Liver (tissue), 9 donors: Measurements from ENCODE around the gene TRMO. TPM values are rescaled to one million over a fixed set of nuclear protein-coding genes. Genes with fewer than 3 reads are reported as not detected.

Experiments
- DNase-seq: peaks from one replicate; pipeline ENCODE4 v3.0.0-alpha.2; 2017; ENCODE audit warnings: low spot score
- H3K27ac ChIP-seq, 2 donors: one replicate each; pipeline ENCODE4 v1.7.0; 2013; ENCODE audit warnings: inconsistent platforms in 2 of 2, low read length in 2 of 2, control low read depth in 1 of 2, low read depth in 1 of 2, mild to moderate bottlenecking in 1 of 2
- H3K27me3 ChIP-seq, 4 donors: one replicate each; pipeline versions ENCODE4 v1.6.1 to v1.7.0; 2013; ENCODE audit warnings: low read length in 3 of 4, inconsistent platforms in 1 of 4, mild to moderate bottlenecking in 1 of 4, moderate library complexity in 1 of 4; ENCODE audit not compliant: control insufficient read depth in 4 of 4, insufficient read depth in 4 of 4
- H3K36me3 ChIP-seq, 4 donors: one replicate each; pipeline versions ENCODE4 v1.6.1 to v1.7.0; 2013; ENCODE audit warnings: low read length in 3 of 4, mild to moderate bottlenecking in 3 of 4, low read depth in 1 of 4, moderate library complexity in 1 of 4; ENCODE audit not compliant: control insufficient read depth in 4 of 4, insufficient read depth in 3 of 4
- H3K4me1 ChIP-seq, 4 donors: one replicate each; pipeline versions ENCODE4 v1.6.1 to v1.7.0; 2013; ENCODE audit warnings: low read length in 3 of 4, mild to moderate bottlenecking in 3 of 4, moderate library complexity in 1 of 4; ENCODE audit not compliant: control insufficient read depth in 4 of 4, insufficient read depth in 4 of 4
- H3K4me3 ChIP-seq, 3 donors: one replicate each; pipeline versions ENCODE4 v1.6.1 to v1.7.0; 2013; ENCODE audit warnings: low read length in 3 of 3, control low read depth in 1 of 3, low read depth in 1 of 3, mild to moderate bottlenecking in 1 of 3
- H3K9ac ChIP-seq, 2 donors: one replicate each; pipeline ENCODE4 v1.7.0; 2013; ENCODE audit warnings: low read length in 2 of 2, mild to moderate bottlenecking in 2 of 2, moderate library complexity in 2 of 2, control low read depth in 1 of 2, low read depth in 1 of 2
- H3K9me3 ChIP-seq, 4 donors: one replicate each; pipeline versions ENCODE4 v1.6.1 to v1.7.0; 2013; ENCODE audit warnings: low read length in 3 of 4; ENCODE audit not compliant: control insufficient read depth in 4 of 4
- EGR1 ChIP-seq, 2 donors: IDR thresholded peaks; 2 replicates each; pipeline ENCODE4 v1.6.1; 2016 to 2018; ENCODE audit warnings: antibody characterized with exemption in 2 of 2, low read depth in 2 of 2
- FOXA1 ChIP-seq: IDR thresholded peaks from 2 replicates; pipeline ENCODE4 v1.6.1; 2016; ENCODE audit warnings: antibody characterized with exemption
- FOXA2 ChIP-seq: IDR thresholded peaks from 2 replicates; pipeline ENCODE4 v1.6.1; 2016; ENCODE audit warnings: antibody characterized with exemption
- GABPA ChIP-seq, 2 donors: IDR thresholded peaks in 1 of 2; conservative IDR thresholded peaks in 1 of 2; 2 replicates each; pipeline ENCODE4 v1.6.1; 2016; ENCODE audit warnings: antibody characterized with exemption in 2 of 2, mild to moderate bottlenecking in 1 of 2, moderate library complexity in 1 of 2
- HNF4A ChIP-seq, 2 donors: conservative IDR thresholded peaks; 2 replicates each; pipeline ENCODE4 v1.6.1; 2016; ENCODE audit warnings: antibody characterized with exemption in 2 of 2, mild to moderate bottlenecking in 2 of 2
- HNF4G ChIP-seq: IDR thresholded peaks from 2 replicates; pipeline ENCODE4 v1.6.1; 2016; ENCODE audit warnings: antibody characterized with exemption
- JUND ChIP-seq, 2 donors: IDR thresholded peaks; 2 replicates each; pipeline ENCODE4 v1.6.1; 2016; ENCODE audit warnings: antibody characterized with exemption in 2 of 2
- NR2F2 ChIP-seq: IDR thresholded peaks from 2 replicates; pipeline ENCODE4 v1.6.1; 2016; ENCODE audit warnings: antibody characterized with exemption
- RAD21 ChIP-seq, 2 donors: IDR thresholded peaks; 2 replicates each; pipeline ENCODE4 v1.6.1; 2016; ENCODE audit warnings: antibody characterized with exemption in 2 of 2, mild to moderate bottlenecking in 2 of 2
- RXRA ChIP-seq, 2 donors: IDR thresholded peaks; 2 replicates each; pipeline ENCODE4 v1.6.1; 2017 to 2018; ENCODE audit warnings: antibody characterized with exemption in 2 of 2, mild to moderate bottlenecking in 1 of 2
- SP1 ChIP-seq: IDR thresholded peaks from 2 replicates; pipeline ENCODE4 v1.6.1; 2018; ENCODE audit warnings: antibody characterized with exemption, mild to moderate bottlenecking
- TAF1 ChIP-seq: conservative IDR thresholded peaks from 2 replicates; pipeline ENCODE4 v1.6.1; 2016; ENCODE audit warnings: antibody characterized with exemption, mild to moderate bottlenecking
- YY1 ChIP-seq: IDR thresholded peaks from 2 replicates; pipeline ENCODE4 v1.6.1; 2016; ENCODE audit warnings: antibody characterized with exemption, mild to moderate bottlenecking
- WGBS: extraction: QIAGEN DNeasy Blood & Tissue Kit; methylation state at CpG from one replicate; pipeline ENCODE4 v1.1.7; 2013; 5-methylcytosine and 5-hydroxymethylcytosine counted together
- polyA plus RNA-seq, 2 donors: library from polyadenylated mRNA; stranded (reverse) in 1 of 2; unstranded in 1 of 2; fragments of 200-250 nt in 1 of 2; fragments of >200 nt in 1 of 2; fragmentation: Nextera tagmentation in 1 of 2; extraction: Ambion mirVana in 1 of 2; gene quantifications; one replicate each; pipeline versions ENCODE4 v1.2.1 to v1.2.3, GENCODE V29; 2013 to 2015
- total RNA-seq, 2 donors: library from RNA; depleted of rRNA; stranded (reverse); fragments of >200 nt; gene quantifications; one replicate each; pipeline ENCODE4 v1.2.3, GENCODE V29; 2014
- TF ChIP-seq, protein P1 (sequence below): IDR thresholded peaks from 2 replicates; pipeline ENCODE4 v1.6.1; 2016; ENCODE audit warnings: antibody characterized with exemption
- TF ChIP-seq, protein P2 (sequence below): IDR thresholded peaks from 2 replicates; pipeline ENCODE4 v1.6.1; 2016; ENCODE audit warnings: antibody characterized with exemption
- TF ChIP-seq, protein P3 (sequence below): fragments of 150-350 bp; IDR thresholded peaks from 2 replicates; pipeline ENCODE4 v1.5.1; 2017; ENCODE audit warnings: improper control_type of control experiment, low read depth, low read length; ENCODE audit not compliant: missing input control
- TF ChIP-seq, protein P4 (sequence below): IDR thresholded peaks from 2 replicates; pipeline ENCODE4 v1.6.1; 2016; ENCODE audit warnings: antibody characterized with exemption
- TF ChIP-seq, protein P5 (sequence below): IDR thresholded peaks from 2 replicates; pipeline ENCODE4 v1.6.1; 2016; ENCODE audit warnings: antibody characterized with exemption, mild to moderate bottlenecking
- donor health status: healthy.
- donor health status: healthy.
- donor health status: healthy.
- donor health status: healthy.
- donor health status: healthy.

The TRMO gene
- total and polyA plus RNA-seq, 4 donors: 7.0 to 13.2 (median 9.7) TPM

DNA sequence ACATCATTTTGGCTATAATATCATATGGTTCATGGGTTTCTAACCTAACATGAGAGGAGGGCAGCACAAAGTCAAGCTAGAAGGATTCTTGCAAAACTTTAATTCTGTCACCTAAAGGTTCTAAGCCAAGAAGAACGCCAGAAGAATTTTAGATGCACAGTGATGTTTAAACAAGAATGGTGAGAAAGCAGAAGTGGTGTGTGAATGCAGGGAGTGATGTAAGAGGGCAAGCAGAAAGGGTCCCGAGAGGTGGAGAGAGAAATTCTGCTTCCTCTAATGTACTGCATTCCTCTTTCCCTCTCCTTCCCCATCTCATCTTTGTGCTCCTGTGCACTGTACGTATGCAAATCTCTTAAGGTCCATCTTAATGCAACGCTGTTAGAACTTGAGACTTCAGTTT, 2.1 kb upstream of the TRMO start:
- H3K9me3 ChIP-seq: no peaks in the 10 kb centered on the region
- peaks cover 3 to 18% (median 10%) of the 10 kb centered on the region in 4 donors for H3K4me1 ChIP-seq
- no peak for DNase-seq
- 55% methylated on average over 4 of the region's 4 CpGs for WGBS
- no peak overlapping the region for H3K27ac ChIP-seq
- H3K4me3 ChIP-seq: no peak overlapping the region
- H3K9ac ChIP-seq: no peak overlapping the region
- TF ChIP-seq, protein P1, sequence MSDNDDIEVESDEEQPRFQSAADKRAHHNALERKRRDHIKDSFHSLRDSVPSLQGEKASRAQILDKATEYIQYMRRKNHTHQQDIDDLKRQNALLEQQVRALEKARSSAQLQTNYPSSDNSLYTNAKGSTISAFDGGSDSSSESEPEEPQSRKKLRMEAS: no peak
- no peak for TF ChIP-seq NR2F2
- TF ChIP-seq, protein P2, sequence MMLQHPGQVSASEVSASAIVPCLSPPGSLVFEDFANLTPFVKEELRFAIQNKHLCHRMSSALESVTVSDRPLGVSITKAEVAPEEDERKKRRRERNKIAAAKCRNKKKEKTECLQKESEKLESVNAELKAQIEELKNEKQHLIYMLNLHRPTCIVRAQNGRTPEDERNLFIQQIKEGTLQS: no peak
- no peak for TF ChIP-seq RXRA (IDR thresholded peaks at IDR 0.05)
- TF ChIP-seq GABPA (IDR thresholded peaks at IDR 0.05 in 1 of 2, conservative IDR thresholded peaks at IDR 0.05 in 1 of 2): no peak
- no peak for TF ChIP-seq RAD21 (IDR thresholded peaks at IDR 0.05)
- peaks cover 0 to 2% (median 0%) of the 10 kb centered on the region in 4 donors for H3K27me3 ChIP-seq
- H3K36me3 ChIP-seq: no peaks in the 10 kb centered on the region

DNA sequence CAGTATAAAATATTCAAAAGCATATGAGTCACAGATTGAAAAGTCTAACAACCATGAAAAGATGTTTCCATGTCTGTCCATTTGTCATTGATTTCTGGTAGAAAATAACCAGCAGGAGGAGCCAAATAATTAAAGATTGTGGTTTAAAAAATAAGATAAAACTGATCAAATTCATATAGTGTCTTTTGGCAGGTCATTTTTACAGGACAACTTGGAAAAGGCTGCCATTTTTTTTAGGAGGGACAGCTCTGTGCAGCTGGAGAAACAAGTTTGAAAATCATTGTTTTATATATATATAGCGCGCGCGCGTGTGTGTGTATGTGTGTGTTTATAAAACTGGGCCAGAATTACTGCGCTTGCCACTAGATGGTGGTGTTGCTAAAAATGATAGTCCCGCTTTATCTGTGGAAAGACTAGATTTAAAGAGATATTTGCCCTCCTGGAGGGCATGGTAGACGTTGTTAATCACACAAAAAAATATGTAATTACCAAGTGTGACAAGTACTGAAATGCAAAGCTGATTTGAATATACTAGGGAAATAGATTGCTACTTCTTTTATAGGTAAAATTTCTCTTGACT, 1.3 kb upstream of the TRMO start:
- peak; percentile 83 for DNase-seq
- H3K27me3 ChIP-seq: peaks cover 0 to 2% (median 0%) of the 10 kb centered on the region in 4 donors
- H3K9ac ChIP-seq: peak overlapping the region; percentile 53 to 63
- no peaks in the 10 kb centered on the region for H3K36me3 ChIP-seq
- H3K27ac ChIP-seq: peak overlapping the region; percentile 22 to 95
- WGBS: under 1% methylated on average over 8 of the region's 8 CpGs
- peak; percentile 51 for TF ChIP-seq YY1
- TF ChIP-seq RXRA (IDR thresholded peaks at IDR 0.05): no peak
- TF ChIP-seq SP1: no peak
- TF ChIP-seq, protein P2: no peak
- TF ChIP-seq, protein P3, sequence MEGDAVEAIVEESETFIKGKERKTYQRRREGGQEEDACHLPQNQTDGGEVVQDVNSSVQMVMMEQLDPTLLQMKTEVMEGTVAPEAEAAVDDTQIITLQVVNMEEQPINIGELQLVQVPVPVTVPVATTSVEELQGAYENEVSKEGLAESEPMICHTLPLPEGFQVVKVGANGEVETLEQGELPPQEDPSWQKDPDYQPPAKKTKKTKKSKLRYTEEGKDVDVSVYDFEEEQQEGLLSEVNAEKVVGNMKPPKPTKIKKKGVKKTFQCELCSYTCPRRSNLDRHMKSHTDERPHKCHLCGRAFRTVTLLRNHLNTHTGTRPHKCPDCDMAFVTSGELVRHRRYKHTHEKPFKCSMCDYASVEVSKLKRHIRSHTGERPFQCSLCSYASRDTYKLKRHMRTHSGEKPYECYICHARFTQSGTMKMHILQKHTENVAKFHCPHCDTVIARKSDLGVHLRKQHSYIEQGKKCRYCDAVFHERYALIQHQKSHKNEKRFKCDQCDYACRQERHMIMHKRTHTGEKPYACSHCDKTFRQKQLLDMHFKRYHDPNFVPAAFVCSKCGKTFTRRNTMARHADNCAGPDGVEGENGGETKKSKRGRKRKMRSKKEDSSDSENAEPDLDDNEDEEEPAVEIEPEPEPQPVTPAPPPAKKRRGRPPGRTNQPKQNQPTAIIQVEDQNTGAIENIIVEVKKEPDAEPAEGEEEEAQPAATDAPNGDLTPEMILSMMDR: peak; percentile 72
- TF ChIP-seq RAD21 (IDR thresholded peaks at IDR 0.05): peak; percentile 85 to 86
- TF ChIP-seq HNF4A (conservative IDR thresholded peaks at IDR 0.05): no peak
- no peak for TF ChIP-seq EGR1 (IDR thresholded peaks at IDR 0.05; ENCODE audit: low read depth in 2 of 2)
- no peak for TF ChIP-seq FOXA1
- TF ChIP-seq TAF1: no peak
- TF ChIP-seq, protein P1: peak; percentile 77
- no peak for TF ChIP-seq HNF4G
- no peak for TF ChIP-seq GABPA (IDR thresholded peaks at IDR 0.05 in 1 of 2, conservative IDR thresholded peaks at IDR 0.05 in 1 of 2)
- TF ChIP-seq, protein P4, sequence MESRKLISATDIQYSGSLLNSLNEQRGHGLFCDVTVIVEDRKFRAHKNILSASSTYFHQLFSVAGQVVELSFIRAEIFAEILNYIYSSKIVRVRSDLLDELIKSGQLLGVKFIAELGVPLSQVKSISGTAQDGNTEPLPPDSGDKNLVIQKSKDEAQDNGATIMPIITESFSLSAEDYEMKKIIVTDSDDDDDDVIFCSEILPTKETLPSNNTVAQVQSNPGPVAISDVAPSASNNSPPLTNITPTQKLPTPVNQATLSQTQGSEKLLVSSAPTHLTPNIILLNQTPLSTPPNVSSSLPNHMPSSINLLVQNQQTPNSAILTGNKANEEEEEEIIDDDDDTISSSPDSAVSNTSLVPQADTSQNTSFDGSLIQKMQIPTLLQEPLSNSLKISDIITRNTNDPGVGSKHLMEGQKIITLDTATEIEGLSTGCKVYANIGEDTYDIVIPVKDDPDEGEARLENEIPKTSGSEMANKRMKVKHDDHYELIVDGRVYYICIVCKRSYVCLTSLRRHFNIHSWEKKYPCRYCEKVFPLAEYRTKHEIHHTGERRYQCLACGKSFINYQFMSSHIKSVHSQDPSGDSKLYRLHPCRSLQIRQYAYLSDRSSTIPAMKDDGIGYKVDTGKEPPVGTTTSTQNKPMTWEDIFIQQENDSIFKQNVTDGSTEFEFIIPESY: no peak
- TF ChIP-seq, protein P5, sequence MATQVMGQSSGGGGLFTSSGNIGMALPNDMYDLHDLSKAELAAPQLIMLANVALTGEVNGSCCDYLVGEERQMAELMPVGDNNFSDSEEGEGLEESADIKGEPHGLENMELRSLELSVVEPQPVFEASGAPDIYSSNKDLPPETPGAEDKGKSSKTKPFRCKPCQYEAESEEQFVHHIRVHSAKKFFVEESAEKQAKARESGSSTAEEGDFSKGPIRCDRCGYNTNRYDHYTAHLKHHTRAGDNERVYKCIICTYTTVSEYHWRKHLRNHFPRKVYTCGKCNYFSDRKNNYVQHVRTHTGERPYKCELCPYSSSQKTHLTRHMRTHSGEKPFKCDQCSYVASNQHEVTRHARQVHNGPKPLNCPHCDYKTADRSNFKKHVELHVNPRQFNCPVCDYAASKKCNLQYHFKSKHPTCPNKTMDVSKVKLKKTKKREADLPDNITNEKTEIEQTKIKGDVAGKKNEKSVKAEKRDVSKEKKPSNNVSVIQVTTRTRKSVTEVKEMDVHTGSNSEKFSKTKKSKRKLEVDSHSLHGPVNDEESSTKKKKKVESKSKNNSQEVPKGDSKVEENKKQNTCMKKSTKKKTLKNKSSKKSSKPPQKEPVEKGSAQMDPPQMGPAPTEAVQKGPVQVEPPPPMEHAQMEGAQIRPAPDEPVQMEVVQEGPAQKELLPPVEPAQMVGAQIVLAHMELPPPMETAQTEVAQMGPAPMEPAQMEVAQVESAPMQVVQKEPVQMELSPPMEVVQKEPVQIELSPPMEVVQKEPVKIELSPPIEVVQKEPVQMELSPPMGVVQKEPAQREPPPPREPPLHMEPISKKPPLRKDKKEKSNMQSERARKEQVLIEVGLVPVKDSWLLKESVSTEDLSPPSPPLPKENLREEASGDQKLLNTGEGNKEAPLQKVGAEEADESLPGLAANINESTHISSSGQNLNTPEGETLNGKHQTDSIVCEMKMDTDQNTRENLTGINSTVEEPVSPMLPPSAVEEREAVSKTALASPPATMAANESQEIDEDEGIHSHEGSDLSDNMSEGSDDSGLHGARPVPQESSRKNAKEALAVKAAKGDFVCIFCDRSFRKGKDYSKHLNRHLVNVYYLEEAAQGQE: no peak
- TF ChIP-seq JUND (IDR thresholded peaks at IDR 0.05): no peak
- TF ChIP-seq NR2F2: no peak
- no peak for TF ChIP-seq FOXA2
- peak overlapping the region in 2 of 3 donors; percentile 12 to 30 for H3K4me3 ChIP-seq
- peaks cover 3 to 18% (median 10%) of the 10 kb centered on the region in 4 donors for H3K4me1 ChIP-seq
- no peaks in the 10 kb centered on the region for H3K9me3 ChIP-seq
